BJ (cell line): ENCODE results near the gene AP4S1. TPM values are rescaled to one million over a fixed set of nuclear protein-coding genes. Genes with fewer than 3 reads are reported as not detected.
"Not testable (repeated sequence)": the region's sequence is repeated elsewhere in the genome, so short reads cannot be mapped to it uniquely, and the experiment has no call there.

ENCODE experiments used
- CTCF ChIA-PET: fragments of 350-600 bp; formaldehyde crosslinking; extraction: SDS; loops from one replicate; lab custom pipeline; 2021; ENCODE audit warnings: antibody characterized with exemption, inconsistent platforms; lab: Yijun Ruan, JAX
- POLR2A ChIA-PET: fragments of 300-600 bp; sonication (Branson Sonifier 250); formaldehyde crosslinking; extraction: SDS; loops from one replicate; lab custom pipeline; 2021; ENCODE audit warnings: antibody characterized with exemption; lab: Charles Lee
- DNase-seq: peaks from one replicate; pipeline ENCODE4 v3.0.0-alpha.2; 2011; ENCODE audit warnings: low read depth
- H3K27me3 ChIP-seq: 2 replicates; pipeline ENCODE4 v1.6.0; 2011; ENCODE audit warnings: low read length; ENCODE audit not compliant: control insufficient read depth, insufficient read depth
- H3K36me3 ChIP-seq: 2 replicates; pipeline ENCODE4 v1.5.1; 2011; ENCODE audit warnings: low read length; ENCODE audit not compliant: control insufficient read depth, insufficient read depth
- H3K4me3 ChIP-seq: 2 replicates; pipeline ENCODE4 v1.5.1; 2011; ENCODE audit warnings: low read depth, mild to moderate bottlenecking, control low read depth, low read length
- CTCF ChIP-seq: IDR thresholded peaks from 2 replicates; pipeline ENCODE4 v1.5.1; 2011; ENCODE audit warnings: low read depth, mild to moderate bottlenecking, control low read depth, inconsistent platforms, low read length, moderate library complexity; ENCODE audit not compliant: insufficient read depth
- polyA plus RNA-seq: library from polyadenylated mRNA; depleted of rRNA; stranded (reverse); fragments of >200 nt; gene quantifications from 2 replicates; pipeline ENCODE4 v1.2.3, GENCODE V29; 2011

AP4S1 gene
- polyA plus RNA-seq, 1 experiment: 2.5 TPM

- ChIA-PET CTCF (interaction anchor here (0.8 to 1.3 kb wide), 4 partner anchors 10 to 62 kb away, joined by 3 read pairs; no protein-coding TSS in a partner anchor), POLR2A (interaction anchor here (0.7 kb wide), 1 partner anchor 12 kb away, joined by 3 read pairs; no protein-coding TSS in a partner anchor)
- no peaks in the 10 kb centered on the region for H3K36me3 ChIP-seq
- no peaks in the 10 kb centered on the region for H3K27me3 ChIP-seq
- DNase-seq: no peak
- no peak overlapping the region for H3K4me3 ChIP-seq
- no peak for TF ChIP-seq CTCF
Measured at GRCh38 chr14:31043379-31043778, 17.9 kb downstream of the AP4S1 start.

GRCh38 chr14:31045501-31046080 is 20.1 kb downstream of the AP4S1 start:
- Histone ChIP-seq H3K36me3 (no peaks in the 10 kb centered on the region), H3K27me3 (no peaks in the 10 kb centered on the region), H3K4me3 (no peak overlapping the region)
- no peak for DNase-seq
- ChIA-PET POLR2A (no interaction called here), CTCF (no interaction called here)
- TF ChIP-seq CTCF: no peak

DNA sequence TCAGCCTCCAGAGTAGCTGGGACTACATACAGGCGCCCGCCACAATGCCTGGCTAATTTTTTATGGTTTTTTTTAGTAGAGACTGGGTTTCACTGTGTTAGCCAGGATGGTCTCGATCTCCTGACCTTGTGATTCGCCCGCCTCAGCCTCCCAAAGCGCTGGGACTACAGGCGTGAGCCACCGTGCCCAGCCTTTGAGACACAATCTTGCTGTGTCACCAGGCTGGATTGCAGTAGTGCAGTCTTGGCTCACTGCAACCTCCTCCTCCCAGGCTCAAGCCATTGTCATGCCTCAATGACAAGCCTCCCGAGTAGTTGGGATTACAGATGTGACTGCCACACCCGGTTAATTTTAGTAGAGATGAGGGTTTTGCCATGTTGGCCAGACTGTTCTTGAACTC is 22.1 kb downstream of the AP4S1 start:
- no peak for TF ChIP-seq CTCF
- Histone ChIP-seq H3K4me3 (no peak overlapping the region), H3K36me3 (no peaks in the 10 kb centered on the region), H3K27me3 (no peaks in the 10 kb centered on the region)
- DNase-seq: no peak
- CTCF ChIA-PET: no interaction called here
- POLR2A ChIA-PET: no interaction called here

- CTCF ChIA-PET: no interaction called here
- Histone ChIP-seq H3K27me3 (no peaks in the 10 kb centered on the region), H3K4me3 (no peak overlapping the region), H3K36me3 (no peaks in the 10 kb centered on the region)
- POLR2A ChIA-PET: no interaction called here
- no peak for TF ChIP-seq CTCF
- DNase-seq: no peak
Measured at GRCh38 chr14:31051023-31051422, 25.6 kb downstream of the AP4S1 start.

DNA sequence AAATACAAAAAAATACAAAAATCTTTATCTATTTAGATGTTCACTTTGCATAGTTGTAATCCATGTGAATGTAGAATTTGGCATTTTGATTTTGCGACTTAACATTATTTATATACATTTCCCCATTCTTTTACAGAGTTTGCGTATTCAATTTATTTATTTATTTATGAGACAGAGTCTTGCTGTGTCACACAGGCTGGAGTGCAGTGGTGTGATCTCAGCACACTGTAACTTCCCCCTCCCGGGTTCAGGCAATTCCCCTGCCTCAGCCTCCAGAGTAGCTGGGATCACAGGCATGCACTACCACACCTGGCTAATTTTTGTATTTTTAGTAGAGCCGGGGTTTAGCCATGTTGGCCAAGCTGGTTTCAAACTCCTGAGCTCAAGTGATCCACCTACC is 26.1 kb downstream of the AP4S1 start:
- CTCF ChIA-PET: no interaction called here
- POLR2A ChIA-PET: no interaction called here
- no peaks in the 10 kb centered on the region for H3K27me3 ChIP-seq
- DNase-seq: no peak
- no peaks in the 10 kb centered on the region for H3K36me3 ChIP-seq
- TF ChIP-seq CTCF: no peak
- no peak overlapping the region for H3K4me3 ChIP-seq

- H3K27me3 ChIP-seq, DNase-seq, POLR2A ChIA-PET, H3K36me3 ChIP-seq, H3K4me3 ChIP-seq: not testable (repeated sequence)
- CTCF ChIA-PET: interaction anchor here (1.0 kb wide), 1 partner anchor 10 kb away, joined by 3 read pairs; no protein-coding TSS in a partner anchor
Measured at GRCh38 chr14:31052905-31053586, 27.6 kb downstream of the AP4S1 start.
